Choroid plexus epithelial cell (primary cell): ENCODE measurements around the gene KAT5.
"Not testable (repeated sequence)": the region's sequence is repeated elsewhere in the genome, so short reads cannot be mapped to it uniquely, and the experiment has no call there.

Source experiments
- DNase-seq: peaks from one replicate; pipeline ENCODE4 v3.0.0-alpha.2; 2010; ENCODE audit warnings: low read depth
- H3K4me3 ChIP-seq: 2 replicates; pipeline ENCODE4 v1.5.1; 2011; ENCODE audit warnings: low read depth, mild to moderate bottlenecking, control low read depth, low read length, moderate library complexity
- TF ChIP-seq, protein P1 (sequence below): conservative IDR thresholded peaks from 2 replicates; pipeline ENCODE4 v1.5.1; 2011; ENCODE audit warnings: low read depth, mild to moderate bottlenecking, control low read depth, inconsistent platforms, low read length, moderate library complexity

The KAT5 gene

DNA sequence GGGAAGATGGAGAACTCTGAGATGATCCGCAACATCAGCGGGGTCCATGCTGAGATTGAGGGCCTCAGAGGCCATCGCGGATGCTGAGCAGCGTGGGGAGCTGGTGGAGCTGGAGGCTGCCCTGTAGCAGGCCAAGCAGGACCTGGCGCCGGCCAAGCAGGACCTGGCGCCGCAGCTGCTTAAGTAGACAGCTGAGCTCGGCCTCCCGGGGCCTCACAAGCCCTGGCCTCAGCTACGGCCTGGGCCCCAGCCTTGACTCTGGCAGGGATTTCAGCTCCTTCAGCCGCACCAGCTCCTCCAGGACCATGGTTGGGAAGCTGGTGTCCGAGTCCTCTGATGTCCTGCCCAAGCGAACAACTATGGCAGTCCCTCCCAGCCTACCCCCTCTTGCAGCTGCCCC lies 15.8 kb downstream of the KAT5 start:
- TF ChIP-seq, protein P1, sequence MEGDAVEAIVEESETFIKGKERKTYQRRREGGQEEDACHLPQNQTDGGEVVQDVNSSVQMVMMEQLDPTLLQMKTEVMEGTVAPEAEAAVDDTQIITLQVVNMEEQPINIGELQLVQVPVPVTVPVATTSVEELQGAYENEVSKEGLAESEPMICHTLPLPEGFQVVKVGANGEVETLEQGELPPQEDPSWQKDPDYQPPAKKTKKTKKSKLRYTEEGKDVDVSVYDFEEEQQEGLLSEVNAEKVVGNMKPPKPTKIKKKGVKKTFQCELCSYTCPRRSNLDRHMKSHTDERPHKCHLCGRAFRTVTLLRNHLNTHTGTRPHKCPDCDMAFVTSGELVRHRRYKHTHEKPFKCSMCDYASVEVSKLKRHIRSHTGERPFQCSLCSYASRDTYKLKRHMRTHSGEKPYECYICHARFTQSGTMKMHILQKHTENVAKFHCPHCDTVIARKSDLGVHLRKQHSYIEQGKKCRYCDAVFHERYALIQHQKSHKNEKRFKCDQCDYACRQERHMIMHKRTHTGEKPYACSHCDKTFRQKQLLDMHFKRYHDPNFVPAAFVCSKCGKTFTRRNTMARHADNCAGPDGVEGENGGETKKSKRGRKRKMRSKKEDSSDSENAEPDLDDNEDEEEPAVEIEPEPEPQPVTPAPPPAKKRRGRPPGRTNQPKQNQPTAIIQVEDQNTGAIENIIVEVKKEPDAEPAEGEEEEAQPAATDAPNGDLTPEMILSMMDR: no peak
- no peak overlapping the region for H3K4me3 ChIP-seq
- no peak for DNase-seq

DNA sequence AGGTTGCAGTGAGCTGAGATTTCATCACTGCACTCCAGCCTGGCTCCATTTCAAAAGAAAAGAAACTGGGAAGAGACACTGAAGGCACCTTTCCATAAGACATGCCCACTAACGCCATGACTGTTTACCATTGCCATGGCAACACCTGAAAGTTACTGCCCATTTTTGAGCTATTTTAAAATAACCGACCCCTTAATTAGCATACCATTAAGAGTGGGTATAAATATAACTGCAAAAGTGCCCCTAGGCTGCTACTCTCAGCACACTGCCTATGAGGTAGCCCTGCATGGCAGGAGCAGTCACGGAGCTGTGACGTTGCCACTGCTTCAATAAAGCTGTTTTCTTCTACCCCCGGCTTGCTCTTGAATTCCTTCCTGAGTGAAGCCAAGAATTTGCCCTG lies 18.4 kb downstream of the KAT5 start:
- no peak for DNase-seq
- no peak overlapping the region for H3K4me3 ChIP-seq
- TF ChIP-seq, protein P1: no peak

DNA sequence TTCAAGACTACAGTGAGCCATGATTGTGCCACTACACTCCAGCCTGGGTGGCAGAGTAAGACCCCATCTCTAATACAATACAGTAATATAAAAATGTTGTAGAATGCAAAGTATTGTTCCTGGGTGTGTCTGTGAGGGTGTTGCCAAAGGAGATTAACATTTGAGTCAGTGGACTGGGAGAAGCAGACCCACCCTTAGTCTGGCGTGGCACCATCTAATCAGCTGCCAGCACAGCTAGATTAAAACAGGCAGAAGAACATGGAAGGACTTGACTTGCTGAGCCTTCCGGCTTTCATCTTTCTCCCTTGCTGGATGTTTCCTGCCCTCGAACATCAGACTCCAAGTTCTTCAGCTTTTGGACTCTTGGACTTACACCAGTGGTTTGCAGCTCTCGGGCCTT lies 23.1 kb downstream of the KAT5 start:
- DNase-seq: not testable (repeated sequence)

DNA sequence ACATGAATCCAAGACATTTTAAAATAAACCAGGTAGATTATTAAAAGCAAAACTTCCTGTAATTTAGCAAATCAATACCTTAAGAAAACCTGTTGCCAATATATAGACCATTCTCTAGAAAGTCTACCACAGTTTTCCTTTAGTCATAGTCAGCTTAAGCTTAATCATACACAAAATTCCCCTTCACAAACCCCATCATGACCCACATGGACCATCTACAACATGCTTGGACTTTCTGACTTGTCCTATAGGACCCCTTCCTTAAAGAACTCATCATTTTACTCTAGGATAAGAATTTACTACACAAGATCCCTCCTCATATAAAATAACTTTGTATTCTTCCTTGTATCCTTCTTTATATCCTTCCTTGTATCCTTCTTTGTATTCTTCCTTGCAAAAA lies 24.8 kb downstream of the KAT5 start:
- H3K4me3 ChIP-seq: no peak overlapping the region
- TF ChIP-seq, protein P1: no peak
- DNase-seq: no peak

More for the DNA sequence above, 23.1 kb downstream of the KAT5 start:
- H3K4me3 ChIP-seq: not testable (repeated sequence)

DNA sequence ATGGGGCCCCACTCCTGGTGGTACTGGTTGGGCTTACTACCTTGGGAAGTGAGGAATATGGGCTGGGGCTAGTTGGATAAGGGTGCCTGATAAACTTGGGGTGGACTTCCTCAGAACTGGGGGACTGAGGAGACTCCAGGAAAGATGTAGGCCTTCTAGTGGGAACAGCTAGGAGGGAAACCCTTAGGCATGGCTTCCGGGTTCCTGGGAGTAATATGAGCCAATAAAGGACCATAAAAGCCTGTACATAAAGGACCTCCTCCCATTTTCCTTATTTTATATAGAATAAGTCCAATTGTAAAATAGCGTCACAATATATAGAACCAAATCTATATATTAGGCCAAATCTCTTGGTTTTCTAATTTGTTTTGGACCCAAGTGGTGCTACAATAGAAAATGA lies 27.0 kb downstream of the KAT5 start:
- TF ChIP-seq, protein P1: no peak
- DNase-seq: no peak
- H3K4me3 ChIP-seq: no peak overlapping the region

DNA sequence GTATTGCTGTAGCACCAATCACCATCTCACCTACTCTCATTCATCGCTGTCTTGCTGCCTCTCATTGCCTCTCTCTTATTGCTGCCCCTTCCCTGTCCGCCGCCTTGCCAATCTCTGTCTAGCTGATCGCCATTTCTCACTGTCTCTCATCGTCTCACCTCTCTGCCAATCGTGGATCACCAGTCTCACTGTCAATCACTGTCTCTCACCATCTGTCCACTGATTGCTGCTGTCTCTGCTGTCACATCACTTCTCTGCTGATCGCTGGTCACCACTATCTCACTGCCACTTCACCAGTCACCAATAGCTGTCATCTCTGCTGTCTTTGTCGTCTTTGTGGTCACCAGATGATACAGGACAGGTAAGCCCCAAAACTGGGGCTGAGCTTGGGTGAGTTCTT lies 29.1 kb downstream of the KAT5 start:
- no peak for DNase-seq
- H3K4me3 ChIP-seq: no peak overlapping the region
- TF ChIP-seq, protein P1: no peak

DNA sequence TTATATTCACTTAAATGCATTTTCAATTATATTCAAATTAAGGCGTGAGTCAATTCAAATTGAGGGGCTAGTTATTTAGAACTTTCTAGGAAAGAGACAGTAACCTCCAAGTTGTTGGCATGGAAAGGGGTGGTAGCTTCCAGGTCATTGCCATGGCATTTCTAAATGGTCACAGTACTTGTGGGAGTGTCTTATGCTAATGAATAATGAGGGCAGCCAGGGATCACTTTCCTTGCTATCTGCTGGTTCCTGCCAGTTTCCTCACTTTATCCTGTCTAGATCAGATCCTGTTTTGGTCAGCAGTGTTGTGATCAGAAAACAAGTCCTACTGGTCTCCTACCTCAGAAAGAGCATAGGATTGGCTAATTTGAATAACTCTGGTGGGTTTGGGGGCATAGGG lies 30.3 kb downstream of the KAT5 start:
- no peak overlapping the region for H3K4me3 ChIP-seq
- no peak for DNase-seq
- TF ChIP-seq, protein P1: no peak

DNA sequence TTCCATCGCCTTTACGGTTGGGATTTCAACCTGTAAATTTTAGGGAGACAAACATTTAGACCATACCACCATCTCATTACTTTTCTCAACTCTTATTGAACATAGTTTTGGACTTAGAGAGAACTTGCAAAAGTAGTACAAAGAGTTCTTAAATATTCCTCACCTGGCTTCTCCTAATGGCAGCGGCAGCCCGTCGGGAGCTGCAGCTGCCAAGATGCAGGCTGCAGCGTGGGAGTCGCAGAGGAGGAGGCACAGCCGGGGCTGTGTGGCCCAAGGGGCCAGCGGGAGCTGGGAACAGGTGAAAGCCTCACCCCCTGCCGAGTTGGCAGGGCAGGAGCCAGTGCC lies 31.6 kb downstream of the KAT5 start:
- DNase-seq: no peak
- H3K4me3 ChIP-seq: no peak overlapping the region
- TF ChIP-seq, protein P1: no peak
